Loucy (cell line): Measurements from ENCODE around the gene GRK6.

Experiments
- H2AFZ ChIP-seq: fragments of 200-600 bp; sonication (generic); 2 replicates; pipeline ENCODE4 v1.6.0; 2016; ENCODE audit warnings: antibody characterized with exemption, mild to moderate bottlenecking, low read length, moderate library complexity
- H3F3A ChIP-seq: fragments of 200-600 bp; 2 replicates; pipeline ENCODE4 v1.6.0; 2016; ENCODE audit warnings: antibody characterized with exemption, low read depth, mild to moderate bottlenecking
- H3K27me3 ChIP-seq: fragments of 200-600 bp; sonication (generic); 2 replicates; pipeline ENCODE4 v1.6.1; 2014; ENCODE audit warnings: low read length, mild to moderate bottlenecking; ENCODE audit not compliant: insufficient read depth, poor library complexity, severe bottlenecking
- H3K36me3 ChIP-seq: fragments of 200-600 bp; sonication (generic); 2 replicates; pipeline ENCODE4 v1.6.1; 2016; ENCODE audit warnings: low read length; ENCODE audit not compliant: insufficient read depth
- H3K4me1 ChIP-seq: fragments of 200-600 bp; sonication (generic); 2 replicates; pipeline ENCODE4 v1.5.1; 2014; ENCODE audit warnings: low read length, mild to moderate bottlenecking; ENCODE audit not compliant: insufficient read depth, poor library complexity, severe bottlenecking
- H3K4me2 ChIP-seq: fragments of 200-600 bp; sonication (generic); 2 replicates; pipeline ENCODE4 v1.6.0; 2014; ENCODE audit warnings: antibody characterized with exemption, low read length, low read depth, mild to moderate bottlenecking; ENCODE audit not compliant: poor library complexity, severe bottlenecking
- H3K4me3 ChIP-seq: fragments of 200-600 bp; sonication (generic); 2 replicates; pipeline ENCODE4 v1.5.1; 2014; ENCODE audit warnings: low read length, mild to moderate bottlenecking, mixed read lengths; ENCODE audit not compliant: poor library complexity, severe bottlenecking
- H3K79me2 ChIP-seq: fragments of 200-600 bp; sonication (generic); 2 replicates; pipeline ENCODE4 v1.6.1; 2014; ENCODE audit warnings: low read length; ENCODE audit not compliant: insufficient read depth
- H3K9ac ChIP-seq: fragments of 200-600 bp; sonication (generic); 2 replicates; pipeline ENCODE4 v1.6.0; 2014; ENCODE audit warnings: mild to moderate bottlenecking, low read depth, low read length, moderate library complexity; ENCODE audit not compliant: poor library complexity, severe bottlenecking
- H3K9me2 ChIP-seq: fragments of 200-600 bp; sonication (generic); replicated peaks from 2 replicates; pipeline ENCODE4 v1.6.1; 2016; ENCODE audit warnings: low read depth, low read length, mixed read lengths
- H3K9me3 ChIP-seq: fragments of 200-600 bp; sonication (generic); 2 replicates; pipeline ENCODE4 v1.6.1; 2014; ENCODE audit warnings: mild to moderate bottlenecking, antibody characterized with exemption, low read length, low read depth; ENCODE audit not compliant: insufficient read depth
- H4K20me1 ChIP-seq: fragments of 200-600 bp; sonication (generic); 2 replicates; pipeline ENCODE4 v1.6.0; 2014; ENCODE audit warnings: antibody characterized with exemption, low read length, mild to moderate bottlenecking; ENCODE audit not compliant: insufficient read depth, poor library complexity, severe bottlenecking
- CTCF ChIP-seq: fragments of 200-600 bp; sonication (generic); conservative IDR thresholded peaks from 2 replicates; pipeline ENCODE4 v1.5.1; 2014; ENCODE audit warnings: mild to moderate bottlenecking, antibody characterized with exemption, low read length
- EZH2phosphoT487 ChIP-seq: fragments of 200-600 bp; IDR thresholded peaks from 2 replicates; pipeline ENCODE4 v1.6.1; 2018; ENCODE audit warnings: antibody characterized with exemption, mild to moderate bottlenecking, moderate library complexity, borderline replicate concordance

GRK6 gene

GRCh38 chr5:177426566-177427210, at the start of gene GRK6:
GRK6 (plus strand) TSS chr5:177426676; CDS start chr5:177426846, 170 bp downstream.
- Histone ChIP-seq H3K4me1 (peaks cover 36% of the 10 kb centered on the region), H3K9ac (peak within 1 kb of the TSS; percentile 97), H3K9me3 (no peaks in the 10 kb centered on the region), H3K36me3 (no peaks in the 10 kb centered on the region), H3K27me3 (no peaks in the 10 kb centered on the region), H4K20me1 (peaks cover 19% of the 10 kb centered on the region), H3K4me2 (peak within 1 kb of the TSS; percentile 99), H3K4me3 (peak within 1 kb of the TSS; percentile 95), H3K9me2 (no peaks in the 10 kb centered on the region), H2AFZ (peak within 1 kb of the TSS; percentile 93), H3F3A (no peaks in the 10 kb centered on the region), H3K79me2 (peaks cover 46% of the 10 kb centered on the region)
- TF ChIP-seq CTCF (no peak), EZH2phosphoT487 (no peak)

- H4K20me1 ChIP-seq = no peaks in the 10 kb centered on the region
- no peaks in the 10 kb centered on the region for H3K9me2 ChIP-seq
- H3K4me2 ChIP-seq = no peak overlapping the region
- no peaks in the 10 kb centered on the region for H3K27me3 ChIP-seq
- no peak overlapping the region for H2AFZ ChIP-seq
- H3K4me3 ChIP-seq = no peak overlapping the region
- H3F3A ChIP-seq = no peaks in the 10 kb centered on the region
- peaks cover under 1% of the 10 kb centered on the region for H3K4me1 ChIP-seq
- no peak for TF ChIP-seq EZH2phosphoT487
- no peak for TF ChIP-seq CTCF
- no peaks in the 10 kb centered on the region for H3K79me2 ChIP-seq
- H3K9me3 ChIP-seq = no peaks in the 10 kb centered on the region
- H3K9ac ChIP-seq = no peak overlapping the region
- H3K36me3 ChIP-seq = no peaks in the 10 kb centered on the region
Measured at GRCh38 chr5:177377851-177378776, 48.4 kb upstream of the GRK6 start.

GRCh38 chr5:177378884-177379883, 47.3 kb upstream of the GRK6 start:
- Histone ChIP-seq H3K36me3 (no peaks in the 10 kb centered on the region), H3K9me2 (no peaks in the 10 kb centered on the region), H3K27me3 (no peaks in the 10 kb centered on the region), H3K4me3 (no peak overlapping the region), H3F3A (no peaks in the 10 kb centered on the region), H3K9ac (no peak overlapping the region), H3K79me2 (no peaks in the 10 kb centered on the region), H4K20me1 (no peaks in the 10 kb centered on the region), H2AFZ (no peak overlapping the region; the same call in 1 of the 2 replicates), H3K4me1 (no peaks in the 10 kb centered on the region), H3K4me2 (no peak overlapping the region), H3K9me3 (no peaks in the 10 kb centered on the region)
- TF ChIP-seq CTCF = no peak
- TF ChIP-seq EZH2phosphoT487 = no peak
